A549 (cell line): Measurements from ENCODE around the gene QRICH2.

Source experiments
- CEBPB ChIP-seq, 2 experiments: fragments of >200 bp in 1 of 2; sonication (Bioruptor Twin) in 1 of 2; formaldehyde crosslinking in 1 of 2; IDR thresholded peaks; 2 replicates each; pipeline ENCODE4 v1.6.1; 2012 to 2016
- CTCF ChIP-seq: fragments of >200 bp; sonication (Bioruptor Twin); formaldehyde crosslinking; IDR thresholded peaks from 3 replicates; pipeline ENCODE4 v1.5.1; 2016
- ELK1 ChIP-seq: fragments of 150-350 bp; IDR thresholded peaks from 2 replicates; pipeline ENCODE4 v1.6.1; 2014; ENCODE audit warnings: low read depth, mild to moderate bottlenecking, low read length
- EP300 ChIP-seq, 2 experiments: fragments of >200 bp; sonication (Bioruptor Twin); formaldehyde crosslinking; IDR thresholded peaks; 2 replicates in 1 of 2; 3 replicates in 1 of 2; pipeline ENCODE4 v1.6.1; 2016 to 2017
- JUN ChIP-seq, 2 experiments: fragments of >200 bp; sonication (Bioruptor Twin); formaldehyde crosslinking; IDR thresholded peaks; 2 replicates in 1 of 2; 3 replicates in 1 of 2; pipeline ENCODE4 v1.6.1; 2016 to 2017
- JUNB ChIP-seq: fragments of >200 bp; sonication (Bioruptor Twin); formaldehyde crosslinking; IDR thresholded peaks from 2 replicates; pipeline ENCODE4 v1.6.1; 2016
- KDM1A ChIP-seq: fragments of 200-600 bp; sonication (generic); IDR thresholded peaks from 2 replicates; pipeline ENCODE4 v1.6.1; 2016; ENCODE audit warnings: low read depth, mild to moderate bottlenecking
- POLR2A ChIP-seq: IDR thresholded peaks from 2 replicates; pipeline ENCODE4 v1.6.1; 2012; ENCODE audit warnings: mild to moderate bottlenecking, low read length
- RCOR1 ChIP-seq: fragments of 150-350 bp; IDR thresholded peaks from 2 replicates; pipeline ENCODE4 v1.6.1; 2014; ENCODE audit warnings: antibody characterized with exemption, low read length, low read depth
- SMC3 ChIP-seq: fragments of >200 bp; sonication (Bioruptor Twin); formaldehyde crosslinking; IDR thresholded peaks from 3 replicates; pipeline ENCODE4 v1.6.1; 2018; ENCODE audit warnings: inconsistent platforms
- SREBF2 ChIP-seq: fragments of 450-650 bp; IDR thresholded peaks from 2 replicates; pipeline ENCODE4 v1.6.1; 2014; ENCODE audit warnings: mild to moderate bottlenecking, moderate library complexity

GRCh38 chr17:76280650-76281049 is 27.4 kb downstream of the QRICH2 start:
- TF ChIP-seq RCOR1 (no peak), SREBF2 (no peak), POLR2A (no peak), EP300 (IDR thresholded peaks at IDR 0.05) (no peak), CTCF (no peak), SMC3 (no peak), KDM1A (no peak), JUN (IDR thresholded peaks at IDR 0.05) (no peak), JUNB (no peak), ELK1 (no peak), CEBPB (IDR thresholded peaks at IDR 0.05) (no peak)
